Uterus (tissue), 4 donors: ENCODE data around the gene CYP2A6. TPM values are rescaled to one million over a fixed set of nuclear protein-coding genes. Genes with fewer than 3 reads are reported as not detected.
"Not testable (repeated sequence)": the region's sequence is repeated elsewhere in the genome, so short reads cannot be mapped to it uniquely, and the experiment has no call there.

ENCODE experiments used
- DNase-seq, 2 donors: peaks; one replicate each; pipeline ENCODE4 v3.0.0-alpha.2; 2019 to 2020
- H3K27ac ChIP-seq, 2 donors: fragments of 200-600 bp; sonication (generic); 1 replicate in 1 of 2; 2 replicates in 1 of 2; pipeline ENCODE4 v1.5.1; 2016 to 2018
- H3K27me3 ChIP-seq, 2 donors: fragments of 200-600 bp; sonication (generic); one replicate each; pipeline ENCODE4 v1.5.1; 2018 to 2019; ENCODE audit warnings: control low read depth in 1 of 2
- H3K36me3 ChIP-seq, 2 donors: fragments of 200-600 bp; sonication (generic); one replicate each; pipeline ENCODE4 v1.5.1; 2019; ENCODE audit warnings: control low read depth in 1 of 2
- H3K4me1 ChIP-seq, 2 donors: fragments of 200-600 bp; sonication (generic); one replicate each; pipeline ENCODE4 v1.5.1; 2018 to 2019; ENCODE audit warnings: control low read depth in 1 of 2
- H3K4me3 ChIP-seq, 2 donors: fragments of 200-600 bp; sonication (generic); 1 replicate in 1 of 2; 2 replicates in 1 of 2; pipeline ENCODE4 v1.5.1; 2018 to 2019; ENCODE audit warnings: mild to moderate bottlenecking in 1 of 2
- H3K9me3 ChIP-seq, 2 donors: fragments of 200-600 bp; sonication (generic); one replicate each; pipeline ENCODE4 v1.5.1; 2019; ENCODE audit warnings: control low read depth in 1 of 2
- POLR2A ChIP-seq, 2 donors: fragments of 450-650 bp; IDR thresholded peaks; one replicate each; pipeline ENCODE4 v1.6.1; 2016; ENCODE audit warnings: antibody characterized with exemption in 2 of 2, mild to moderate bottlenecking in 1 of 2, moderate library complexity in 1 of 2
- intact Hi-C: fragments of 100-400 bp; cut with DNase I; formaldehyde crosslinking; loops from one replicate; pipeline ENCODE4 v1.15.1; 2023; ENCODE audit warnings: low total_unique reads
- total RNA-seq, 4 donors: library from RNA; depleted of rRNA in 3 of 4; stranded (reverse); fragments of >200 nt in 3 of 4; gene quantifications; one replicate each; pipeline versions ENCODE4 v1.1.0 to v1.2.4, GENCODE V29; 2014 to 2023
- TF ChIP-seq, protein P1 (sequence below), 4 experiments: fragments of 200-600 bp in 2 of 4; fragments of 450-650 bp in 2 of 4; sonication (generic) in 2 of 4; IDR thresholded peaks; one replicate each; pipeline ENCODE4 v1.5.1; 2016 to 2019; ENCODE audit warnings: antibody characterized with exemption in 4 of 4, mild to moderate bottlenecking in 2 of 4, moderate library complexity in 1 of 4
- donor health status: DM: yes; HTN: yes; CAD: no.

Gene CYP2A6
- total RNA-seq, 4 donors from 2014 or later, result 0.64 TPM; not detected in 3

DNA sequence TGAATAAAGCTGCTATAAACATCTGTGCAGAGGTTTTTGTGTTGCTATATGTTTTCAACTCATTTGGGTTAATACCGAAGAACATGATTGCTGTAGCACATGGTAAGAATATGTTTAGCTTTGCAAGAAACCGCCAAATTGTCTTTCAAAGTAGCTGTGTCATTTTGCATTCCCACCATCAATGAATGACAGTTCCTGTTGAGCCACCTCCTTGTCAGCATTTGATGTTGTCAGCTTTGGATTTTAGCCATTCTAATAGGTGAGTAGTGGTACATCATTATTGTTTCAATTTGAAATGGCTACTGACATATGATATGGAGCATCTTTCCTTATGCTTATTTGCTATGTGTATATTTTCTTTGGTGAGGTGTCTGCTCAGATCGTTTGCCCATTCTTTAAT is 8.2 kb downstream of the CYP2A6 start:
- H3K4me1 ChIP-seq, H3K9me3 ChIP-seq, intact Hi-C loops, H3K36me3 ChIP-seq, H3K4me3 ChIP-seq, H3K27me3 ChIP-seq, H3K27ac ChIP-seq, DNase-seq: not testable (repeated sequence)

DNA sequence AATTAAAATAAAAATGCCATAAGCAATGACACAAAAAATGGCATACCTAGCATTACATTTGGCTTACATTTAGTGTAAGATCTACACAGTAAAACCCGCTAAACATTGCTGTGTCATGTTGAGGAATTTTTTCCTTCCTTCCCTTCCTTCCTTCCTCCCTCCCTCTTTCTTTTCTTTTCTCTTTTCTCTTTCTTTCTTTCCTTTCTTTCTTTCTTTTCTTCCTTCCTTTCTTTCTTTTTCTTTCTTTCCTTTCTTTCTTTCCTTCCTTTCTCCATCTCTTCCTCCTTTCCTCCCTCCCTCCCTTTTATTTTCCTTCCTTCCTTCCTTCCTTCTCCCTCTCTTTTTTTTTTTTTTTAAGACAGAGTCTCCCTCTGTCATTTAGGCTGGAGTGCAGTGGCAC is 11.8 kb downstream of the CYP2A6 start:
- H3K4me1 ChIP-seq, H3K9me3 ChIP-seq, H3K4me3 ChIP-seq, H3K27ac ChIP-seq, DNase-seq, H3K36me3 ChIP-seq, intact Hi-C loops, H3K27me3 ChIP-seq: not testable (repeated sequence)

- no peak for TF ChIP-seq POLR2A (IDR thresholded peaks at IDR 0.05)
- TF ChIP-seq, protein P1, sequence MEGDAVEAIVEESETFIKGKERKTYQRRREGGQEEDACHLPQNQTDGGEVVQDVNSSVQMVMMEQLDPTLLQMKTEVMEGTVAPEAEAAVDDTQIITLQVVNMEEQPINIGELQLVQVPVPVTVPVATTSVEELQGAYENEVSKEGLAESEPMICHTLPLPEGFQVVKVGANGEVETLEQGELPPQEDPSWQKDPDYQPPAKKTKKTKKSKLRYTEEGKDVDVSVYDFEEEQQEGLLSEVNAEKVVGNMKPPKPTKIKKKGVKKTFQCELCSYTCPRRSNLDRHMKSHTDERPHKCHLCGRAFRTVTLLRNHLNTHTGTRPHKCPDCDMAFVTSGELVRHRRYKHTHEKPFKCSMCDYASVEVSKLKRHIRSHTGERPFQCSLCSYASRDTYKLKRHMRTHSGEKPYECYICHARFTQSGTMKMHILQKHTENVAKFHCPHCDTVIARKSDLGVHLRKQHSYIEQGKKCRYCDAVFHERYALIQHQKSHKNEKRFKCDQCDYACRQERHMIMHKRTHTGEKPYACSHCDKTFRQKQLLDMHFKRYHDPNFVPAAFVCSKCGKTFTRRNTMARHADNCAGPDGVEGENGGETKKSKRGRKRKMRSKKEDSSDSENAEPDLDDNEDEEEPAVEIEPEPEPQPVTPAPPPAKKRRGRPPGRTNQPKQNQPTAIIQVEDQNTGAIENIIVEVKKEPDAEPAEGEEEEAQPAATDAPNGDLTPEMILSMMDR (IDR thresholded peaks at IDR 0.05), result no peak
- DNase-seq, result no peak
- Histone ChIP-seq H3K4me3 (no peak overlapping the region), H3K4me1 (no peaks in the 10 kb centered on the region), H3K27ac (no peak overlapping the region), H3K36me3 (no peaks in the 10 kb centered on the region), H3K9me3 (no peaks in the 10 kb centered on the region), H3K27me3 (no peaks in the 10 kb centered on the region)
- intact Hi-C loops, result no loop called here
Measured at GRCh38 chr19:40836754-40837429, 13.4 kb downstream of the CYP2A6 start.

DNA sequence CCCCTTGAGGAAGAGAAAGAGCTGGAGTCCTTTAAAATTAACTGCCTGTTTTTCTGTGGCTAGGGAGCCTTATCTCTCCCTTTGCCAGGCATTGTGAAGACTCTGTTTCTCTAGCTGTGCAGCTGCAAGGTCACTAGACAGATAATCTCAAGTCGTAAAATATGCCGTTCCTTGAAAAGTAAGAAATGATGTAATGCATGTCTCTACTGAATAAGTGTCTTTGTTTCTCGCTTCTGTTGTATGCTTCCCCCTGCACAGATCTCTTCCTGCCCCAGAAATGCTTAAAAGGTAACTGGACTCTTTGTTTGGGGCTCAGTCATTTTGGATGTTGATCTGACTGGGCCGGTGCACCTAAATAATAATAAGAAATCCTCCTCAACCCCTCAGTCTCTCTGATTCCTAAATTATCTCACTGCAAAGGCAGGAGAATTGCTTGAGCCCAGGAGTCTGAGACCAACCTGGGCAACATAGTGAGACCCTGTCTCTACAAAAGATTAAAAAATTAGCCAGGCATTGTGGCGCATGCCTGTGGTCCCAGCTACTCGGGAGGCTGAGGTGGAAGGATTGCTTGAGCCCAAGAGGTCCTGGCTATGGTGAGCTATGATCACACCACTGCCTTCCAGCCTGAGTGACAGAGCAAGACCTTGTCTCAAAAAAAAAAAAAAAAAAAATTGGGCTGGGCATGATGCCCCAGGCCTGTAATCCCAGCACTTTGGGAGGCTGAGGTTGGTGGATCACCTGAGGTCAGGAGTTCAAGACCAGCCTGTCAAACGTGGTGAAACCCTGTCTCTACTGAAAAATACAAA is 16.3 kb downstream of the CYP2A6 start:
- peak overlapping the region; percentile 47 to 57 for H3K27ac ChIP-seq
- DNase-seq, H3K27me3 ChIP-seq, H3K9me3 ChIP-seq, H3K36me3 ChIP-seq, H3K4me1 ChIP-seq, H3K4me3 ChIP-seq, intact Hi-C loops: not testable (repeated sequence)

- H3K4me3 ChIP-seq, H3K4me1 ChIP-seq, intact Hi-C loops, H3K9me3 ChIP-seq, H3K36me3 ChIP-seq, H3K27me3 ChIP-seq, DNase-seq: not testable (repeated sequence)
- peak overlapping the region; percentile 75 to 76 for H3K27ac ChIP-seq
Measured at GRCh38 chr19:40832431-40832790, 17.8 kb downstream of the CYP2A6 start.

DNA sequence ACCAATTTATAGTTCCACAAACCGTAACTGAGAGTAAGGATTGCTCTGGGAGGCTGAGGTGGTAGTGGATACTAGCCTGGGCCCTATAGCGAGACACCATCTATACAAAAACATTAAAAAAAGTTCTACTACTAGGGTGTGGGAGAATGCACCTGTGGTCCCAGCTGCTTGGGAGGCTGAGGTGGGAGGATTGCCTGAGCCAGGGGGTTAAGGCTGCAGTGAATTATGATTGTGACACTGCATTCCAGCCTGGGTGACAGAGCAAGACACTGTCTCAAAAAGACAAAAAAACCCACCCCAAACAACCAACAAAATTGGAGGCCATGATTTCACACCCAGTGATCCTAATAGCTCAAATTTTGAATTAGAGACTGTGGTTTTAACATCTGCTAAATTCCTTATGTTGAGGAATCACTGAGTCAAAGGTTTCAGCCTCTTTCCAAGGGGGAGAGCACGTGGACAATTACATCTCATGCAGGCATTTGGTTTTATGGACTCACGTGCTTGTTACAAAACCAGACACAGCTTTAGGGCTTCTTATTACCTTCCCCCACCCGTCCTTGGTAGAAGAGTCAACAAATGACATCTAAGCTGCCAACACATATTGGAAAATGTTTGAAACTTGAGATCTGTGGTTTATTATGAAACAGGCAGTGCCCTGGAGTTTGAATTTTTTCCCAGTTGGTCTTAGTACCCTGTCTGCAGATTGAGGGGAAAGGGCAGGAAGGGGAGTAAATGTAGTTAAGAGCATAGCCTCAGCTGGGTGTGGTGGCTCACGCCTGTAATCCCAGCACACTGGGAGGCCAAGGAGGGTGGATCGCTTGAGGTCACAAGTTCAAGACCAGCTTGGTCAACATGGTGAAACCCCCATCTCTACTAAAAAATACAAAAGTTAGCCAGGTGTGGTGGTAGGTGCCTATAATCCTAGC is 18.5 kb downstream of the CYP2A6 start:
- Histone ChIP-seq H3K9me3 (no peaks in the 10 kb centered on the region), H3K27ac (peak overlapping the region; percentile 75 to 76), H3K36me3 (no peaks in the 10 kb centered on the region), H3K4me1 (no peaks in the 10 kb centered on the region), H3K4me3 (no peak overlapping the region), H3K27me3 (no peaks in the 10 kb centered on the region)
- peak in 1 of 2 donors; percentile 67 for DNase-seq
- no peak for TF ChIP-seq POLR2A (IDR thresholded peaks at IDR 0.05)
- TF ChIP-seq, protein P1 (IDR thresholded peaks at IDR 0.05), result no peak
- intact Hi-C loops, result no loop called here

DNA sequence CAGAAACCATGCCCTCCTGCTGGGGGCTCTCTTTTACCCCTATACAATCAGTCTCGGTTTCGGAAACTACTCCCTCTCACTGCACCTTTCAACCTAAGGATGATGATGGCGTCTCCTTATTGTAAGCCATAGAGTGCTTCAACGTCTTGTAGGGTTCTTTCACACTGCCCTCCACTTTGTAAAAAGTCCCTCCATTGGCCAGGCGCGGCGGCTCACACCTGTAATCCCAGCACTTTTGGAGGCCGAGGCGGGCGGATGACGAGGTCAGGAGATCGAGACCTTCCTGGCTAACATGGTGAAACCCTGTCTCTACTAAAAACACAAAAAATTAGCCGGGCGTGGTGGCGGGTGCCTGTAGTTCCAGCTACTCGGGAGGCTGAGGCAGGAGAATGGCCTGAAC is 19.5 kb downstream of the CYP2A6 start:
- H3K27me3 ChIP-seq, intact Hi-C loops, H3K9me3 ChIP-seq, H3K36me3 ChIP-seq, H3K4me1 ChIP-seq, DNase-seq, H3K4me3 ChIP-seq: not testable (repeated sequence)
- H3K27ac ChIP-seq, result peak overlapping the region in 1 of 2 donors; percentile 75
